Ishikawa (cell line): Measurements from ENCODE around the gene NHS.

ENCODE experiments used
- CEBPB ChIP-seq: IDR thresholded peaks from 2 replicates; pipeline ENCODE4 v1.6.1; 2012
- CREB1 ChIP-seq: IDR thresholded peaks from 2 replicates; pipeline ENCODE4 v1.6.1; 2012; ENCODE audit warnings: low read depth
- EGR1 ChIP-seq: IDR thresholded peaks from 2 replicates; pipeline ENCODE4 v1.6.1; 2012
- EP300 ChIP-seq: IDR thresholded peaks from 2 replicates; pipeline ENCODE4 v1.6.1; 2012; ENCODE audit warnings: borderline replicate concordance
- FOXM1 ChIP-seq: IDR thresholded peaks from 2 replicates; pipeline ENCODE4 v1.6.1; 2012; ENCODE audit warnings: low read depth, borderline replicate concordance
- MAX ChIP-seq: IDR thresholded peaks from 2 replicates; pipeline ENCODE4 v1.6.1; 2012
- NFIC ChIP-seq: IDR thresholded peaks from 2 replicates; pipeline ENCODE4 v1.6.1; 2012
- RAD21 ChIP-seq: IDR thresholded peaks from 2 replicates; pipeline ENCODE4 v1.6.1; 2012; ENCODE audit warnings: low read depth
- REST ChIP-seq: IDR thresholded peaks from 2 replicates; pipeline ENCODE4 v1.6.1; 2012; ENCODE audit warnings: low read depth, mild to moderate bottlenecking
- TAF1 ChIP-seq: IDR thresholded peaks from 2 replicates; pipeline ENCODE4 v1.6.1; 2012; ENCODE audit warnings: low read depth, mild to moderate bottlenecking
- TCF12 ChIP-seq: IDR thresholded peaks from 2 replicates; pipeline ENCODE4 v1.6.1; 2012; ENCODE audit warnings: low read depth
- TEAD4 ChIP-seq: IDR thresholded peaks from 2 replicates; pipeline ENCODE4 v1.6.1; 2012
- USF1 ChIP-seq: IDR thresholded peaks from 2 replicates; pipeline ENCODE4 v1.6.1; 2012
- YY1 ChIP-seq: IDR thresholded peaks from 2 replicates; pipeline ENCODE4 v1.6.1; 2012; ENCODE audit warnings: low read depth
- ZBTB7A ChIP-seq: IDR thresholded peaks from 2 replicates; pipeline ENCODE4 v1.6.1; 2012; ENCODE audit warnings: low read depth

The NHS gene

GRCh38 chrX:17608888-17609287, 233.9 kb downstream of the NHS start:
- TF ChIP-seq TEAD4 (no peak), TAF1 (no peak), YY1 (no peak), NFIC (peak; percentile 53; the same call in 1 of the 2 replicates), CREB1 (no peak), RAD21 (no peak), EP300 (peak; percentile 73), TCF12 (peak; percentile 89), CEBPB (peak; percentile 82)

- TF ChIP-seq TEAD4 (no peak), YY1 (no peak), TCF12 (no peak), CREB1 (no peak), USF1 (no peak), REST (no peak), ZBTB7A (no peak), NFIC (no peak), CEBPB (no peak), RAD21 (no peak), FOXM1 (no peak), EP300 (no peak), EGR1 (no peak), MAX (no peak)
These were observed 235.8 kb downstream of the NHS start for GRCh38 chrX:17610788-17611187.

GRCh38 chrX:17613979-17614588, 239.1 kb downstream of the NHS start:
- no peak for TF ChIP-seq TEAD4
- no peak for TF ChIP-seq REST
- no peak for TF ChIP-seq ZBTB7A
- no peak for TF ChIP-seq TAF1
- no peak for TF ChIP-seq TCF12
- TF ChIP-seq CREB1, result no peak
- no peak for TF ChIP-seq MAX

- TF ChIP-seq TAF1 (no peak), REST (no peak), TCF12 (no peak), RAD21 (no peak), TEAD4 (no peak), CEBPB (no peak), EP300 (no peak), MAX (no peak), NFIC (no peak), CREB1 (no peak), EGR1 (no peak), YY1 (no peak), ZBTB7A (no peak), USF1 (no peak), FOXM1 (no peak)
These were observed 241.9 kb downstream of the NHS start for GRCh38 chrX:17616936-17617335.

- TF ChIP-seq TEAD4, result no peak
- TF ChIP-seq TAF1, result no peak
- TF ChIP-seq RAD21, result no peak
- no peak for TF ChIP-seq EGR1
- no peak for TF ChIP-seq EP300
- TF ChIP-seq CEBPB, result no peak
- no peak for TF ChIP-seq REST
- no peak for TF ChIP-seq ZBTB7A
- TF ChIP-seq USF1, result no peak
- no peak for TF ChIP-seq YY1
- no peak for TF ChIP-seq MAX
- no peak for TF ChIP-seq FOXM1
- no peak for TF ChIP-seq TCF12
These were observed 242.8 kb downstream of the NHS start for GRCh38 chrX:17617806-17618205.
